H9 (cell line): Measurements from ENCODE around the gene SCYGR1. TPM values are rescaled to one million over a fixed set of nuclear protein-coding genes. Genes with fewer than 3 reads are reported as not detected.

Experiments used
- DNase-seq: peaks from one replicate; pipeline ENCODE4 v3.0.0-alpha.2; 2017
- H2AFZ ChIP-seq: one replicate; pipeline ENCODE4 v1.6.1; 2013; ENCODE audit warnings: mild to moderate bottlenecking, low read length, control low read depth, moderate library complexity
- H2AK5ac ChIP-seq: 2 replicates; pipeline ENCODE4 v1.6.1; 2013; ENCODE audit warnings: low read length, control low read depth, mixed read lengths; ENCODE audit not compliant: insufficient read length
- H2BK120ac ChIP-seq: one replicate; pipeline ENCODE4 v1.6.1; 2013; ENCODE audit warnings: low read depth, mild to moderate bottlenecking, low read length, control low read depth, inconsistent platforms; ENCODE audit not compliant: poor library complexity, severe bottlenecking
- H2BK12ac ChIP-seq: 2 replicates; pipeline ENCODE4 v1.6.1; 2013; ENCODE audit warnings: low read length, control low read depth, mixed read lengths, low read depth; ENCODE audit not compliant: insufficient read length
- H2BK15ac ChIP-seq: 2 replicates; pipeline ENCODE4 v1.6.1; 2013; ENCODE audit warnings: low read depth, low read length, control low read depth
- H2BK20ac ChIP-seq: one replicate; pipeline ENCODE4 v1.6.1; 2013; ENCODE audit warnings: low read depth, mild to moderate bottlenecking, low read length, control low read depth, inconsistent platforms; ENCODE audit not compliant: poor library complexity, severe bottlenecking
- H2BK5ac ChIP-seq: 2 replicates; pipeline ENCODE4 v1.6.1; 2013; ENCODE audit warnings: low read length, control low read depth, mixed read lengths; ENCODE audit not compliant: insufficient read length
- H3K14ac ChIP-seq: 2 replicates; pipeline ENCODE4 v1.6.1; 2013; ENCODE audit warnings: low read length, control low read depth; ENCODE audit not compliant: insufficient read depth
- H3K18ac ChIP-seq: 2 replicates; pipeline ENCODE4 v1.6.1; 2013; ENCODE audit warnings: low read depth, mild to moderate bottlenecking, mixed read lengths, low read length, control low read depth; ENCODE audit not compliant: insufficient read length
- H3K23ac ChIP-seq: 2 replicates; pipeline ENCODE4 v1.6.1; 2013; ENCODE audit warnings: low read length, control low read depth, mixed read lengths, low read depth; ENCODE audit not compliant: insufficient read length
- H3K23me2 ChIP-seq: 2 replicates; pipeline ENCODE4 v1.6.1; 2013; ENCODE audit warnings: low read depth, mild to moderate bottlenecking, mixed read lengths, low read length, control low read depth; ENCODE audit not compliant: insufficient read length, poor library complexity, severe bottlenecking
- H3K27ac ChIP-seq: 2 replicates; pipeline ENCODE4 v1.5.1; 2013; ENCODE audit warnings: low read length, control low read depth, mixed read lengths, low read depth; ENCODE audit not compliant: insufficient read length
- H3K27me3 ChIP-seq: 2 replicates; pipeline ENCODE4 v1.6.1; 2013; ENCODE audit warnings: low read length, control low read depth, inconsistent platforms; ENCODE audit not compliant: insufficient read depth
- H3K4ac ChIP-seq: 2 replicates; pipeline ENCODE4 v1.6.1; 2013; ENCODE audit warnings: low read depth, mild to moderate bottlenecking, control low read depth, inconsistent platforms, low read length, moderate library complexity
- H3K4me1 ChIP-seq: 2 replicates; pipeline ENCODE4 v1.6.1; 2013; ENCODE audit warnings: low read length, control low read depth, inconsistent platforms; ENCODE audit not compliant: insufficient read depth
- H3K4me2 ChIP-seq: 2 replicates; pipeline ENCODE4 v1.6.1; 2013; ENCODE audit warnings: low read length, control low read depth, mixed read lengths; ENCODE audit not compliant: insufficient read length, insufficient read depth
- H3K56ac ChIP-seq: 2 replicates; pipeline ENCODE4 v1.6.1; 2013; ENCODE audit warnings: low read depth, mild to moderate bottlenecking, mixed read lengths, low read length, control low read depth; ENCODE audit not compliant: insufficient read length
- H3K79me1 ChIP-seq: 2 replicates; pipeline ENCODE4 v1.6.1; 2013; ENCODE audit warnings: low read depth, mild to moderate bottlenecking, moderate library complexity, low read length, control low read depth, inconsistent platforms; ENCODE audit not compliant: insufficient read depth, poor library complexity, severe bottlenecking
- H3K79me2 ChIP-seq: 2 replicates; pipeline ENCODE4 v1.6.1; 2013; ENCODE audit warnings: low read length, control low read depth, inconsistent platforms; ENCODE audit not compliant: insufficient read depth
- H3K9ac ChIP-seq: 2 replicates; pipeline ENCODE4 v1.6.1; 2013; ENCODE audit warnings: low read length, control low read depth, mixed read lengths; ENCODE audit not compliant: insufficient read length; ENCODE audit errors: extremely low read depth
- H3K9me3 ChIP-seq: one replicate; pipeline ENCODE4 v1.6.1; 2013; ENCODE audit warnings: low read depth, low read length, inconsistent platforms; ENCODE audit not compliant: control insufficient read depth
- H3T11ph ChIP-seq: one replicate; pipeline ENCODE4 v1.6.1; 2013; ENCODE audit warnings: mild to moderate bottlenecking, low read length, control low read depth, inconsistent platforms
- H4K20me1 ChIP-seq: one replicate; pipeline ENCODE4 v1.6.1; 2013; ENCODE audit not compliant: control insufficient read depth, insufficient read length, insufficient read depth
- H4K5ac ChIP-seq: 2 replicates; pipeline ENCODE4 v1.6.1; 2013; ENCODE audit warnings: low read depth, mild to moderate bottlenecking, mixed read lengths, low read length, control low read depth; ENCODE audit not compliant: insufficient read length
- H4K8ac ChIP-seq: replicated peaks from 2 replicates; pipeline ENCODE4 v1.6.1; 2013; ENCODE audit warnings: low read length, control low read depth, mixed read lengths, low read depth; ENCODE audit not compliant: insufficient read length
- H4K91ac ChIP-seq: 2 replicates; pipeline ENCODE4 v1.6.1; 2013; ENCODE audit warnings: low read depth, mild to moderate bottlenecking, moderate library complexity, mixed read lengths, low read length, control low read depth; ENCODE audit not compliant: insufficient read length
- H3K27ac Mint-ChIP-seq, 3 experiments: 2 replicates in 2 of 3; 3 replicates in 1 of 3; pipeline ENCODE4 v1.8.0; 2020 to 2021; ENCODE audit warnings: mixed read lengths in 3 of 3, mild to moderate bottlenecking in 1 of 3, moderate library complexity in 1 of 3
- H3K27me3 Mint-ChIP-seq: 2 replicates; pipeline ENCODE4 v1.8.0; 2021; ENCODE audit warnings: low read depth, mild to moderate bottlenecking, moderate library complexity, mixed read lengths
- H3K36me3 Mint-ChIP-seq, 3 experiments: 2 replicates in 2 of 3; 3 replicates in 1 of 3; pipeline ENCODE4 v1.8.0; 2020 to 2021; ENCODE audit warnings: low read depth in 3 of 3, mixed read lengths in 3 of 3; ENCODE audit not compliant: insufficient read depth in 1 of 3
- H3K4me1 Mint-ChIP-seq, 2 experiments: 2 replicates each; pipeline ENCODE4 v1.8.0; 2020; ENCODE audit warnings: mixed read lengths in 2 of 2
- H3K4me3 Mint-ChIP-seq, 2 experiments: 2 replicates in 1 of 2; 3 replicates in 1 of 2; pipeline ENCODE4 v1.8.0; 2020 to 2021; ENCODE audit warnings: mild to moderate bottlenecking in 2 of 2, mixed read lengths in 2 of 2, moderate library complexity in 1 of 2
- H3K9me3 Mint-ChIP-seq, 2 experiments: 2 replicates in 1 of 2; 3 replicates in 1 of 2; pipeline ENCODE4 v1.8.0; 2020; ENCODE audit warnings: mild to moderate bottlenecking in 2 of 2, mixed read lengths in 2 of 2, moderate library complexity in 1 of 2
- CTCF ChIP-seq: fragments of 200-600 bp; sonication (generic); conservative IDR thresholded peaks from 3 replicates; pipeline ENCODE4 v1.8.0; 2021; ENCODE audit warnings: antibody characterized with exemption, mild to moderate bottlenecking
- WGBS: extraction: QIAGEN DNeasy Blood & Tissue Kit; methylation state at CpG from one replicate; pipeline ENCODE4 v1.1.7; 2013; ENCODE audit warnings: missing lambda C conversion rate, low lambda C conversion rate, mixed read lengths; ENCODE audit not compliant: insufficient read length; ENCODE audit errors: extremely low coverage; 5-methylcytosine and 5-hydroxymethylcytosine counted together
- total RNA-seq: library from RNA; stranded (reverse); gene quantifications from 2 replicates; pipeline ENCODE4 v1.2.1, GENCODE V29; 2021

Gene SCYGR1
- total RNA-seq, 1 experiment from 2014 or later, result not detected

- Histone ChIP-seq H4K8ac (no peak overlapping the region), H2BK12ac (no peak overlapping the region), H3K79me2 (no peaks in the 10 kb centered on the region), H3K23ac (no peak overlapping the region), H2AK5ac (no peak overlapping the region), H3K14ac (no peak overlapping the region), H2BK120ac (no peak overlapping the region), H3K23me2 (no peaks in the 10 kb centered on the region), H2BK15ac (no peak overlapping the region), H3K4me1 (no peaks in the 10 kb centered on the region), H4K20me1 (no peaks in the 10 kb centered on the region), H3K4ac (no peak overlapping the region), H4K5ac (no peak overlapping the region), H3T11ph (no peak overlapping the region), H3K4me2 (no peak overlapping the region), H3K56ac (no peak overlapping the region), H3K27me3 (no peaks in the 10 kb centered on the region), H2BK5ac (no peak overlapping the region), H3K18ac (no peak overlapping the region), H3K9me3 (peaks cover 13% of the 10 kb centered on the region), H4K91ac (no peak overlapping the region), H3K9ac (no peak overlapping the region), H3K27ac (no peak overlapping the region), H2AFZ (no peak overlapping the region), H2BK20ac (no peak overlapping the region), H3K79me1 (no peaks in the 10 kb centered on the region)
- Mint-ChIP-seq H3K36me3 (peaks cover 11 to 16% (median 13%) of the 10 kb centered on the region in 3 experiments), H3K9me3 (peaks cover 18 to 20% of the 10 kb centered on the region in 2 experiments), H3K27me3 (no peaks in the 10 kb centered on the region), H3K27ac (no peak overlapping the region), H3K4me3 (no peak overlapping the region), H3K4me1 (peaks cover 2% of the 10 kb centered on the region in 2 experiments)
- WGBS, result no CpG with 5 or more reads among the region's 8 CpGs
- no peak for DNase-seq
- no peak for TF ChIP-seq CTCF
These were observed 41.1 kb upstream of the SCYGR1 start for GRCh38 chr2:227428731-227429285.
